ENCODE data around the gene TBXAS1.

Gene TBXAS1

GRCh38 chr7:139982927-139983920 lies 154.2 kb downstream of the TBXAS1 start:
- DNase-seq (ENCODE audit: low spot score): no peak

GRCh38 chr7:139984642-139985539 lies 155.8 kb downstream of the TBXAS1 start:
- no peak for DNase-seq (ENCODE audit: low spot score)

GRCh38 chr7:139985811-139986210 lies 156.7 kb downstream of the TBXAS1 start:
- no peak for DNase-seq (ENCODE audit: low spot score)

GRCh38 chr7:139987691-139988516 lies 158.8 kb downstream of the TBXAS1 start:
- DNase-seq (ENCODE audit: low spot score): no peak

GRCh38 chr7:139989366-139990141 lies 160.5 kb downstream of the TBXAS1 start:
- DNase-seq (ENCODE audit: low spot score): no peak

- DNase-seq (ENCODE audit: low spot score): no peak
These were observed 161.1 kb downstream of the TBXAS1 start for GRCh38 chr7:139990142-139990535.

- DNase-seq (ENCODE audit: low spot score): no peak
These were observed 161.7 kb downstream of the TBXAS1 start for GRCh38 chr7:139990571-139991268.

GRCh38 chr7:139991269-139991666 lies 162.2 kb downstream of the TBXAS1 start:
- DNase-seq (ENCODE audit: low spot score): no peak

- no peak for DNase-seq (ENCODE audit: low spot score)
These were observed 162.8 kb downstream of the TBXAS1 start for GRCh38 chr7:139991911-139992310.

- no peak for DNase-seq (ENCODE audit: low spot score)
These were observed 163.4 kb downstream of the TBXAS1 start for GRCh38 chr7:139992353-139993044.

GRCh38 chr7:139993169-139993568 lies 164.1 kb downstream of the TBXAS1 start:
- DNase-seq (ENCODE audit: low spot score): no peak

GRCh38 chr7:139993592-139993991 lies 164.5 kb downstream of the TBXAS1 start:
- no peak for DNase-seq (ENCODE audit: low spot score)

GRCh38 chr7:139994356-139994755 lies 165.3 kb downstream of the TBXAS1 start:
- DNase-seq (ENCODE audit: low spot score): no peak

- DNase-seq (ENCODE audit: low spot score): no peak
These were observed 166.2 kb downstream of the TBXAS1 start for GRCh38 chr7:139995017-139995915.

- no peak for DNase-seq (ENCODE audit: low spot score)
These were observed 169.5 kb downstream of the TBXAS1 start for GRCh38 chr7:139998572-139998971.

- DNase-seq (ENCODE audit: low spot score): no peak
These were observed 170.5 kb downstream of the TBXAS1 start for GRCh38 chr7:139999516-139999915.

- no peak for DNase-seq (ENCODE audit: low spot score)
These were observed 171.7 kb downstream of the TBXAS1 start for GRCh38 chr7:140000666-140001268.

GRCh38 chr7:140003913-140004382 lies 174.9 kb downstream of the TBXAS1 start:
- peak; percentile 52 for DNase-seq (ENCODE audit: low spot score)

Measured in hematopoietic multipotent progenitor cell treated with erythropoietin and hydrocortisone succinate and interleukin-3 and kit ligand, for 17 days (in vitro differentiated cells).